ENCODE data around the gene OR52I2.

GRCh38 chr11:4639931-4640330, 58.4 kb downstream of the OR52I2 start:
- TF ChIP-seq POLR2A (IDR thresholded peaks at IDR 0.05; ENCODE audit: low read length) (no peak), MAX (IDR thresholded peaks at IDR 0.05) (no peak), CTCF (IDR thresholded peaks at IDR 0.05) (no peak), MAZ (IDR thresholded peaks at IDR 0.05; ENCODE audit: borderline replicate concordance, low read depth, low read length) (no peak), MYC (IDR thresholded peaks at IDR 0.05; ENCODE audit: borderline replicate concordance, low read length) (no peak)
- TF ChIP-seq, protein P1, sequence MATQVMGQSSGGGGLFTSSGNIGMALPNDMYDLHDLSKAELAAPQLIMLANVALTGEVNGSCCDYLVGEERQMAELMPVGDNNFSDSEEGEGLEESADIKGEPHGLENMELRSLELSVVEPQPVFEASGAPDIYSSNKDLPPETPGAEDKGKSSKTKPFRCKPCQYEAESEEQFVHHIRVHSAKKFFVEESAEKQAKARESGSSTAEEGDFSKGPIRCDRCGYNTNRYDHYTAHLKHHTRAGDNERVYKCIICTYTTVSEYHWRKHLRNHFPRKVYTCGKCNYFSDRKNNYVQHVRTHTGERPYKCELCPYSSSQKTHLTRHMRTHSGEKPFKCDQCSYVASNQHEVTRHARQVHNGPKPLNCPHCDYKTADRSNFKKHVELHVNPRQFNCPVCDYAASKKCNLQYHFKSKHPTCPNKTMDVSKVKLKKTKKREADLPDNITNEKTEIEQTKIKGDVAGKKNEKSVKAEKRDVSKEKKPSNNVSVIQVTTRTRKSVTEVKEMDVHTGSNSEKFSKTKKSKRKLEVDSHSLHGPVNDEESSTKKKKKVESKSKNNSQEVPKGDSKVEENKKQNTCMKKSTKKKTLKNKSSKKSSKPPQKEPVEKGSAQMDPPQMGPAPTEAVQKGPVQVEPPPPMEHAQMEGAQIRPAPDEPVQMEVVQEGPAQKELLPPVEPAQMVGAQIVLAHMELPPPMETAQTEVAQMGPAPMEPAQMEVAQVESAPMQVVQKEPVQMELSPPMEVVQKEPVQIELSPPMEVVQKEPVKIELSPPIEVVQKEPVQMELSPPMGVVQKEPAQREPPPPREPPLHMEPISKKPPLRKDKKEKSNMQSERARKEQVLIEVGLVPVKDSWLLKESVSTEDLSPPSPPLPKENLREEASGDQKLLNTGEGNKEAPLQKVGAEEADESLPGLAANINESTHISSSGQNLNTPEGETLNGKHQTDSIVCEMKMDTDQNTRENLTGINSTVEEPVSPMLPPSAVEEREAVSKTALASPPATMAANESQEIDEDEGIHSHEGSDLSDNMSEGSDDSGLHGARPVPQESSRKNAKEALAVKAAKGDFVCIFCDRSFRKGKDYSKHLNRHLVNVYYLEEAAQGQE (IDR thresholded peaks at IDR 0.05): no peak
